Testis (tissue), 2 donors: ENCODE results near the gene MOV10.
"Not testable (repeated sequence)": the region's sequence is repeated elsewhere in the genome, so short reads cannot be mapped to it uniquely, and the experiment has no call there.

Source experiments
- POLR2A ChIP-seq: fragments of 450-650 bp; IDR thresholded peaks from one replicate; pipeline ENCODE4 v1.6.1; 2017; ENCODE audit warnings: antibody characterized with exemption, mild to moderate bottlenecking, moderate library complexity
- TF ChIP-seq, protein P1 (sequence below), 3 experiments: fragments of 450-650 bp in 2 of 3; fragments of 200-600 bp in 1 of 3; sonication (generic) in 1 of 3; IDR thresholded peaks; one replicate each; pipeline ENCODE4 v1.5.1; 2016 to 2019; ENCODE audit warnings: antibody characterized with exemption in 3 of 3, mild to moderate bottlenecking in 2 of 3, moderate library complexity in 1 of 3

DNA sequence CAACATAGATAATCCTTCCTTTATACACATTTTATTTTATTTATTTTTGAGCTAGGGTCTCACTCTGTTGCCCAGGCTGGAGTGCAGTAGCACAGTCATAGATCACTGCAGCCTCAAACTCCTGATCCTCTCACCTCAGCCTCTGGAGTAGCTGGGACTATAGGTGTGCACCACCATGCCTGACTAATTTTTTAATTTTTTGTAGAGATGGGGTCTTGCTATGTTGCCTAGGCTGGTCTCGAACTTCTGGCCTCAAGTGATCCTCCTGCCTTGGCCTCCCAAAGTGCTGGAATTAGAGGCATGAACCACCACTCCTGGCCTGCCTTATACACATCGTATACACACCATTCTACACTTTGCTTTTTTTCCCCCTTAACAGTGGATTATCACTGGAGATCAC, 46.8 kb downstream of the MOV10 start:
- TF ChIP-seq POLR2A: not testable (repeated sequence)
- TF ChIP-seq, protein P1, sequence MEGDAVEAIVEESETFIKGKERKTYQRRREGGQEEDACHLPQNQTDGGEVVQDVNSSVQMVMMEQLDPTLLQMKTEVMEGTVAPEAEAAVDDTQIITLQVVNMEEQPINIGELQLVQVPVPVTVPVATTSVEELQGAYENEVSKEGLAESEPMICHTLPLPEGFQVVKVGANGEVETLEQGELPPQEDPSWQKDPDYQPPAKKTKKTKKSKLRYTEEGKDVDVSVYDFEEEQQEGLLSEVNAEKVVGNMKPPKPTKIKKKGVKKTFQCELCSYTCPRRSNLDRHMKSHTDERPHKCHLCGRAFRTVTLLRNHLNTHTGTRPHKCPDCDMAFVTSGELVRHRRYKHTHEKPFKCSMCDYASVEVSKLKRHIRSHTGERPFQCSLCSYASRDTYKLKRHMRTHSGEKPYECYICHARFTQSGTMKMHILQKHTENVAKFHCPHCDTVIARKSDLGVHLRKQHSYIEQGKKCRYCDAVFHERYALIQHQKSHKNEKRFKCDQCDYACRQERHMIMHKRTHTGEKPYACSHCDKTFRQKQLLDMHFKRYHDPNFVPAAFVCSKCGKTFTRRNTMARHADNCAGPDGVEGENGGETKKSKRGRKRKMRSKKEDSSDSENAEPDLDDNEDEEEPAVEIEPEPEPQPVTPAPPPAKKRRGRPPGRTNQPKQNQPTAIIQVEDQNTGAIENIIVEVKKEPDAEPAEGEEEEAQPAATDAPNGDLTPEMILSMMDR (IDR thresholded peaks at IDR 0.05): not testable (repeated sequence)
